Lower leg skin (tissue), 3 donors: Measurements from ENCODE around the gene ARHGAP24.

Experiments
- CTCF ChIP-seq, 3 donors: fragments of 450-650 bp; IDR thresholded peaks; one replicate each; pipeline ENCODE4 v1.5.1; 2016; ENCODE audit warnings: antibody characterized with exemption in 3 of 3, mild to moderate bottlenecking in 3 of 3, moderate library complexity in 2 of 3
- POLR2A ChIP-seq, 2 donors: fragments of 450-650 bp; IDR thresholded peaks; one replicate each; pipeline ENCODE4 v1.6.1; 2016 to 2017; ENCODE audit warnings: antibody characterized with exemption in 2 of 2, mild to moderate bottlenecking in 1 of 2, moderate library complexity in 1 of 2

- TF ChIP-seq CTCF (IDR thresholded peaks at IDR 0.05) (no peak), POLR2A (IDR thresholded peaks at IDR 0.05) (no peak)
Measured at GRCh38 chr4:85780664-85781063, 305.7 kb downstream of the ARHGAP24 start.
